ENCODE measurements around the gene TBC1D4.

- TF ChIP-seq EZH2 (IDR thresholded peaks at IDR 0.05; ENCODE audit: low read depth, unreplicated experiment) (no peak), CTCF (conservative IDR thresholded peaks at IDR 0.05; ENCODE audit: low read depth in 2 of 2) (no peak), REST (IDR thresholded peaks at IDR 0.05; ENCODE audit: unreplicated experiment) (no peak), JUNB (IDR thresholded peaks at IDR 0.05; ENCODE audit: unreplicated experiment) (no peak), POLR2AphosphoS5 (IDR thresholded peaks at IDR 0.05; ENCODE audit: low read depth) (no peak), NANOG (IDR thresholded peaks at IDR 0.05; ENCODE audit: borderline replicate concordance) (no peak), EZH2phosphoT487 (IDR thresholded peaks at IDR 0.05; ENCODE audit: unreplicated experiment) (no peak)
Measured at GRCh38 chr13:75319254-75319653, 162.7 kb downstream of the TBC1D4 start.
